Neutrophil (primary cell): ENCODE measurements around the gene KCNAB2.

Source experiments
- H3K27ac ChIP-seq: fragments of 200-600 bp; sonication (generic); 2 replicates; pipeline ENCODE4 v1.5.1; 2016; ENCODE audit warnings: mild to moderate bottlenecking, moderate library complexity
- H3K27me3 ChIP-seq: fragments of 200-600 bp; sonication (generic); 2 replicates; pipeline ENCODE4 v1.6.0; 2016; ENCODE audit warnings: mild to moderate bottlenecking
- H3K36me3 ChIP-seq: fragments of 200-600 bp; sonication (generic); 2 replicates; pipeline ENCODE4 v1.5.1; 2017
- H3K4me1 ChIP-seq, 2 experiments: fragments of 200-600 bp in 1 of 2; sonication (generic) in 1 of 2; 1 replicate in 1 of 2; 2 replicates in 1 of 2; pipeline versions ENCODE4 v1.5.1 to v1.6.1; 2013 to 2016; ENCODE audit warnings: low read depth in 1 of 2, low read length in 1 of 2, mild to moderate bottlenecking in 1 of 2, moderate library complexity in 1 of 2; ENCODE audit not compliant: control insufficient read depth in 1 of 2, insufficient read depth in 1 of 2
- H3K4me3 ChIP-seq, 2 experiments: fragments of 200-600 bp in 1 of 2; sonication (generic) in 1 of 2; 1 replicate in 1 of 2; 2 replicates in 1 of 2; pipeline ENCODE4 v1.5.1; 2013 to 2016; ENCODE audit warnings: low read depth in 1 of 2, low read length in 1 of 2, mild to moderate bottlenecking in 1 of 2, moderate library complexity in 1 of 2
- H3K9me3 ChIP-seq: fragments of 200-600 bp; sonication (generic); 2 replicates; pipeline ENCODE4 v1.5.1; 2016
- CTCF ChIP-seq: fragments of 200-600 bp; sonication (generic); IDR thresholded peaks from 2 replicates; pipeline ENCODE4 v1.5.1; 2016; ENCODE audit warnings: antibody characterized with exemption

KCNAB2 gene

GRCh38 chr1:6085666-6086065 is 40.0 kb downstream of the KCNAB2 start:
- Histone ChIP-seq H3K4me1 (peaks cover 0 to 6% of the 10 kb centered on the region in 2 experiments), H3K36me3 (peaks cover 91% of the 10 kb centered on the region)

GRCh38 chr1:6086358-6086757 is 40.7 kb downstream of the KCNAB2 start:
- no peak for TF ChIP-seq CTCF
- Histone ChIP-seq H3K27ac (no peak overlapping the region), H3K4me3 (no peak overlapping the region), H3K4me1 (peaks cover 0 to 6% of the 10 kb centered on the region in 2 experiments), H3K27me3 (no peaks in the 10 kb centered on the region), H3K36me3 (peaks cover 91% of the 10 kb centered on the region), H3K9me3 (no peaks in the 10 kb centered on the region)

More at GRCh38 chr1:6085666-6086065, 40.0 kb downstream of the KCNAB2 start:
- Histone ChIP-seq H3K9me3 (no peaks in the 10 kb centered on the region), H3K27ac (no peak overlapping the region), H3K27me3 (no peaks in the 10 kb centered on the region), H3K4me3 (no peak overlapping the region)
- TF ChIP-seq CTCF = no peak

DNA sequence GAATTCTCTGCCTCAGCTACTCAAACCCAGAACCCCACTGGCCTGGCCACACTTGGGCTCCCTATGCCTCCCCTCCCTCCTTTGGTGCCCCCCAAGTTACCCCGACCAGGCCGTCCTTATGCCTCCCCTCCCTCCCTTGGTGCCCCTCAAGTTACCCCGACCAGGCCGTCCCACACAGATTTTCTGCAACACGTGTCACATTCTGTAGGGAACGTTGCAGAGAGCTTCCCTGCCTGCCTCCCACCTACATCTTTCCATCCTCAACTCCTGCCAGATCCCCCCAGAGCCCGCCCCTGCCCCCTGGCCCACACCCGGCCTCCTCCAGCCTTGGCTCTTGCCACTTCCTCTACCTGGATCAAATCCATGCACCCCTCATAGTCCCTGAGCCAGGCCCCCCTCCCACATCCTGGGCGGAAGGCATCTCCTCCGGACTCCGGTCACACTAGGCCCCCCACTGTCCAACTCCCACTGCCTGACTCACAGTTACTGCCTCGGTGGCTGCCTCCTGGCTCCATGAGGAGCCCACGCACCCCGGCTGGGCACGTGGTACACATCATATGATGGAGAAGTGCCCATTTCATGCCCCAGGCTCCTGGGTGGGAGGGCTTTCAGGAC is 41.2 kb downstream of the KCNAB2 start:
- Histone ChIP-seq H3K27me3 (no peaks in the 10 kb centered on the region), H3K4me1 (peaks cover 0 to 6% of the 10 kb centered on the region in 2 experiments), H3K36me3 (peaks cover 91% of the 10 kb centered on the region), H3K4me3 (no peak overlapping the region), H3K27ac (no peak overlapping the region), H3K9me3 (no peaks in the 10 kb centered on the region)
- no peak for TF ChIP-seq CTCF

DNA sequence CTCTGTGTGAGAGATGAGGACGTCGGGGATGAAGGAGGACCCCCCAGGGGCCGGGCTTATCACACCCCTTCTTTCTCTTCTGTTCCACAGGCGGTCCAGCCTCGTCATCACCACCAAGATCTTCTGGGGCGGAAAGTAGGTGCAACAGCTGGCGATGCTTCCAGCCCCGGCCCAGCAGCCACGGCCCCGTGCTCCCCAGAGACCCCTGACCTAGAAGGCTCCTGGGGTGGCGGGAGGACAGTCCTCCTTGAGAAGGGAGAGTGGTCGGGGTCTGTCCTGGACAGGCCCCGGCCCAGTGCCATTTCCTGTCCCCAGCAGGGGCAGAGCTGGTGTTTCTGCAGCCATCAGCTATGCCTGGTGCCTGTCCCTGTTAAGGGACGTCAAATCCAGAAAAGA is 41.7 kb downstream of the KCNAB2 start:
- H3K27me3 ChIP-seq = no peaks in the 10 kb centered on the region
- no peak overlapping the region for H3K4me3 ChIP-seq
- peaks cover 0 to 2% of the 10 kb centered on the region in 2 experiments for H3K4me1 ChIP-seq
- no peaks in the 10 kb centered on the region for H3K9me3 ChIP-seq
- TF ChIP-seq CTCF = no peak
- H3K27ac ChIP-seq = no peak overlapping the region
- H3K36me3 ChIP-seq = peaks cover 91% of the 10 kb centered on the region

DNA sequence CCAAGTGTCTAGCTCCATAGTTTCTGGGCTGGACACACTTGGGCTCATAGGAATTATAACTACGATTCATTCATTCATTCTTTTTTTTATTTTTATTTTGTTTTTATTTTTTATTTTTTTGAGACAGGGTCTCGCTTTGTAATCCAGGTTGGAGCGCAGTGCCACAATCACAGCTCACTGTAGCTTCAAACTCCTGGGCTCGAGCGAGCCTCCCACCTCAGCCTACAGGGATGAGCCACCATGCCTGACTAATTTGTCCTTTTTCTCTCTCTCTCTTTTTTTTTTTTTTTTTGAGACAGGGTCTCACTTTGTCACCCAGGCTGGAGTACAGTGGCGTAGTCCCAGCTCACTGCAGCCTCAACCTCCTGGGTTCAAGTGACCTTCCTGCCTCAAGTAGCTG is 42.3 kb downstream of the KCNAB2 start:
- H3K4me3 ChIP-seq = no peak overlapping the region
- no peak for TF ChIP-seq CTCF
- no peaks in the 10 kb centered on the region for H3K27me3 ChIP-seq
- H3K4me1 ChIP-seq = no peaks in the 10 kb centered on the region
- H3K27ac ChIP-seq = no peak overlapping the region
- H3K9me3 ChIP-seq = no peaks in the 10 kb centered on the region
- H3K36me3 ChIP-seq = peaks cover 91% of the 10 kb centered on the region
